ENCODE data around the gene CRISP3. TPM values are rescaled to one million over a fixed set of nuclear protein-coding genes. Genes with fewer than 3 reads are reported as not detected.

Gene CRISP3
- not detected for total RNA-seq

GRCh38 chr6:49744259-49744658, at the start of gene CRISP3:
TSS of gene CRISP3 (minus strand) at chr6:49744388. CDS start at chr6:49744367, 21 bp downstream.
- no peaks in the 10 kb centered on the region for H3K9me3 Mint-ChIP-seq (ENCODE audit: insufficient read depth)
- CTCF ChIA-PET, result no interaction called here
- H3K4me1 Mint-ChIP-seq (ENCODE audit: low read depth), result no peaks in the 10 kb centered on the region
- no peak within 1 kb of the TSS for H3K27ac Mint-ChIP-seq
- no peak for ATAC-seq
- no peaks in the 10 kb centered on the region for H3K36me3 Mint-ChIP-seq (ENCODE audit: low read depth)
- POLR2A ChIA-PET, result no interaction called here
- H3K4me3 Mint-ChIP-seq, result no peak within 1 kb of the TSS
- no peak for DNase-seq
- H3K27me3 Mint-ChIP-seq (ENCODE audit: low read depth), result no peaks in the 10 kb centered on the region

- Mint-ChIP-seq H3K4me1 (ENCODE audit: low read depth) (no peaks in the 10 kb centered on the region), H3K27ac (no peak overlapping the region)
Observed at GRCh38 chr6:49790341-49790740, 46.2 kb upstream of the CRISP3 start.

GRCh38 chr6:49787176-49787575, 43.0 kb upstream of the CRISP3 start, which contains the start of gene PGK2:
TSS of gene PGK2 (minus strand) at chr6:49787285. CDS start at chr6:49787187, 98 bp downstream.
- CTCF ChIA-PET, result no interaction called here
- no peak for DNase-seq

More at GRCh38 chr6:49790341-49790740, 46.2 kb upstream of the CRISP3 start:
- DNase-seq (no peak), ATAC-seq (no peak)
- no peak overlapping the region for H3K4me3 Mint-ChIP-seq
- no peaks in the 10 kb centered on the region for H3K27me3 Mint-ChIP-seq (ENCODE audit: low read depth)
- no peaks in the 10 kb centered on the region for H3K36me3 Mint-ChIP-seq (ENCODE audit: low read depth)
- CTCF ChIA-PET, result no interaction called here
- POLR2A ChIA-PET, result no interaction called here
- H3K9me3 Mint-ChIP-seq (ENCODE audit: insufficient read depth), result peaks cover 5% of the 10 kb centered on the region

GRCh38 chr6:49784272-49784671, 40.1 kb upstream of the CRISP3 start:
- Mint-ChIP-seq H3K4me1 (ENCODE audit: low read depth) (no peaks in the 10 kb centered on the region), H3K27me3 (ENCODE audit: low read depth) (no peaks in the 10 kb centered on the region), H3K27ac (no peak overlapping the region), H3K4me3 (no peak overlapping the region), H3K36me3 (ENCODE audit: low read depth) (no peaks in the 10 kb centered on the region), H3K9me3 (ENCODE audit: insufficient read depth) (peaks cover 5% of the 10 kb centered on the region)
- ChIA-PET POLR2A (no interaction called here), CTCF (no interaction called here)
- ATAC-seq (no peak), DNase-seq (no peak)

More at GRCh38 chr6:49787176-49787575, 43.0 kb upstream of the CRISP3 start, which contains the start of gene PGK2:
- Mint-ChIP-seq H3K9me3 (ENCODE audit: insufficient read depth) (peaks cover 5% of the 10 kb centered on the region), H3K4me3 (no peak within 1 kb of the TSS), H3K4me1 (ENCODE audit: low read depth) (no peaks in the 10 kb centered on the region), H3K27ac (no peak within 1 kb of the TSS), H3K36me3 (ENCODE audit: low read depth) (no peaks in the 10 kb centered on the region), H3K27me3 (ENCODE audit: low read depth) (no peaks in the 10 kb centered on the region)
- POLR2A ChIA-PET, result no interaction called here
- no peak for ATAC-seq

- Mint-ChIP-seq H3K36me3 (ENCODE audit: low read depth) (no peaks in the 10 kb centered on the region), H3K4me3 (no peak overlapping the region), H3K27ac (no peak overlapping the region), H3K4me1 (ENCODE audit: low read depth) (no peaks in the 10 kb centered on the region), H3K27me3 (ENCODE audit: low read depth) (no peaks in the 10 kb centered on the region), H3K9me3 (ENCODE audit: insufficient read depth) (peaks cover 5% of the 10 kb centered on the region)
- ChIA-PET CTCF (no interaction called here), POLR2A (no interaction called here)
- ATAC-seq (no peak), DNase-seq (no peak)
Observed at GRCh38 chr6:49782725-49783124, 38.5 kb upstream of the CRISP3 start.

GRCh38 chr6:49782293-49782692, 38.1 kb upstream of the CRISP3 start:
- no peak for ATAC-seq
- no peaks in the 10 kb centered on the region for H3K4me1 Mint-ChIP-seq (ENCODE audit: low read depth)
- ChIA-PET POLR2A (no interaction called here), CTCF (no interaction called here)
- H3K36me3 Mint-ChIP-seq (ENCODE audit: low read depth), result no peaks in the 10 kb centered on the region
- DNase-seq, result no peak
- no peaks in the 10 kb centered on the region for H3K27me3 Mint-ChIP-seq (ENCODE audit: low read depth)
- H3K4me3 Mint-ChIP-seq, result no peak overlapping the region
- H3K27ac Mint-ChIP-seq, result no peak overlapping the region
- peaks cover 5% of the 10 kb centered on the region for H3K9me3 Mint-ChIP-seq (ENCODE audit: insufficient read depth)

GRCh38 chr6:49776444-49776843, 32.3 kb upstream of the CRISP3 start:
- Mint-ChIP-seq H3K9me3 (ENCODE audit: insufficient read depth) (no peaks in the 10 kb centered on the region), H3K27ac (no peak overlapping the region), H3K27me3 (ENCODE audit: low read depth) (no peaks in the 10 kb centered on the region), H3K4me1 (ENCODE audit: low read depth) (no peaks in the 10 kb centered on the region), H3K4me3 (no peak overlapping the region), H3K36me3 (ENCODE audit: low read depth) (no peaks in the 10 kb centered on the region)
- ChIA-PET CTCF (no interaction called here), POLR2A (no interaction called here)
- DNase-seq (no peak), ATAC-seq (no peak)

- no peak for DNase-seq
- no peaks in the 10 kb centered on the region for H3K36me3 Mint-ChIP-seq (ENCODE audit: low read depth)
Observed at GRCh38 chr6:49775043-49775442, 30.9 kb upstream of the CRISP3 start.

GRCh38 chr6:49772285-49772684, 28.1 kb upstream of the CRISP3 start:
- Mint-ChIP-seq H3K4me3 (no peak overlapping the region), H3K9me3 (ENCODE audit: insufficient read depth) (no peaks in the 10 kb centered on the region), H3K27me3 (ENCODE audit: low read depth) (no peaks in the 10 kb centered on the region), H3K36me3 (ENCODE audit: low read depth) (no peaks in the 10 kb centered on the region), H3K4me1 (ENCODE audit: low read depth) (no peaks in the 10 kb centered on the region), H3K27ac (no peak overlapping the region)
- DNase-seq, result no peak
- no peak for ATAC-seq
- CTCF ChIA-PET, result no interaction called here
- POLR2A ChIA-PET, result no interaction called here

More at GRCh38 chr6:49775043-49775442, 30.9 kb upstream of the CRISP3 start:
- Mint-ChIP-seq H3K27me3 (ENCODE audit: low read depth) (no peaks in the 10 kb centered on the region), H3K4me1 (ENCODE audit: low read depth) (no peaks in the 10 kb centered on the region), H3K27ac (no peak overlapping the region), H3K9me3 (ENCODE audit: insufficient read depth) (no peaks in the 10 kb centered on the region), H3K4me3 (no peak overlapping the region)
- ChIA-PET POLR2A (no interaction called here), CTCF (no interaction called here)
- ATAC-seq, result no peak

- ATAC-seq, result no peak
- no peaks in the 10 kb centered on the region for H3K36me3 Mint-ChIP-seq (ENCODE audit: low read depth)
Observed at GRCh38 chr6:49766762-49767161, 22.6 kb upstream of the CRISP3 start.

GRCh38 chr6:49764571-49765236, 20.5 kb upstream of the CRISP3 start:
- POLR2A ChIA-PET, result no interaction called here

More at GRCh38 chr6:49766762-49767161, 22.6 kb upstream of the CRISP3 start:
- no peak for DNase-seq
- H3K4me3 Mint-ChIP-seq, result no peak overlapping the region
- ChIA-PET CTCF (no interaction called here), POLR2A (no interaction called here)
- no peaks in the 10 kb centered on the region for H3K4me1 Mint-ChIP-seq (ENCODE audit: low read depth)
- H3K9me3 Mint-ChIP-seq (ENCODE audit: insufficient read depth), result no peaks in the 10 kb centered on the region
- H3K27ac Mint-ChIP-seq, result no peak overlapping the region
- no peaks in the 10 kb centered on the region for H3K27me3 Mint-ChIP-seq (ENCODE audit: low read depth)

GRCh38 chr6:49743429-49743828, 759 bp downstream of the CRISP3 start:
- DNase-seq (no peak), ATAC-seq (no peak)
- Mint-ChIP-seq H3K4me3 (no peak overlapping the region), H3K36me3 (ENCODE audit: low read depth) (no peaks in the 10 kb centered on the region), H3K27me3 (ENCODE audit: low read depth) (no peaks in the 10 kb centered on the region), H3K27ac (no peak overlapping the region), H3K4me1 (ENCODE audit: low read depth) (no peaks in the 10 kb centered on the region), H3K9me3 (ENCODE audit: insufficient read depth) (no peaks in the 10 kb centered on the region)
- CTCF ChIA-PET, result no interaction called here
- POLR2A ChIA-PET, result no interaction called here

More at GRCh38 chr6:49764571-49765236, 20.5 kb upstream of the CRISP3 start:
- Mint-ChIP-seq H3K4me1 (ENCODE audit: low read depth) (no peaks in the 10 kb centered on the region), H3K9me3 (ENCODE audit: insufficient read depth) (no peaks in the 10 kb centered on the region), H3K27ac (no peak overlapping the region), H3K4me3 (no peak overlapping the region), H3K27me3 (ENCODE audit: low read depth) (no peaks in the 10 kb centered on the region), H3K36me3 (ENCODE audit: low read depth) (no peaks in the 10 kb centered on the region)
- ATAC-seq (no peak), DNase-seq (no peak)
- CTCF ChIA-PET, result no interaction called here

- no peaks in the 10 kb centered on the region for H3K9me3 Mint-ChIP-seq (ENCODE audit: insufficient read depth)
- ChIA-PET CTCF (no interaction called here), POLR2A (no interaction called here)
- H3K36me3 Mint-ChIP-seq (ENCODE audit: low read depth), result no peaks in the 10 kb centered on the region
- no peak overlapping the region for H3K27ac Mint-ChIP-seq
- H3K27me3 Mint-ChIP-seq (ENCODE audit: low read depth), result no peaks in the 10 kb centered on the region
- no peak overlapping the region for H3K4me3 Mint-ChIP-seq
- no peak for ATAC-seq
- DNase-seq, result no peak
- H3K4me1 Mint-ChIP-seq (ENCODE audit: low read depth), result no peaks in the 10 kb centered on the region
Observed at GRCh38 chr6:49739423-49739822, 4.8 kb downstream of the CRISP3 start.
